Measurements from ENCODE around the gene TIFAB.

Gene TIFAB

DNA sequence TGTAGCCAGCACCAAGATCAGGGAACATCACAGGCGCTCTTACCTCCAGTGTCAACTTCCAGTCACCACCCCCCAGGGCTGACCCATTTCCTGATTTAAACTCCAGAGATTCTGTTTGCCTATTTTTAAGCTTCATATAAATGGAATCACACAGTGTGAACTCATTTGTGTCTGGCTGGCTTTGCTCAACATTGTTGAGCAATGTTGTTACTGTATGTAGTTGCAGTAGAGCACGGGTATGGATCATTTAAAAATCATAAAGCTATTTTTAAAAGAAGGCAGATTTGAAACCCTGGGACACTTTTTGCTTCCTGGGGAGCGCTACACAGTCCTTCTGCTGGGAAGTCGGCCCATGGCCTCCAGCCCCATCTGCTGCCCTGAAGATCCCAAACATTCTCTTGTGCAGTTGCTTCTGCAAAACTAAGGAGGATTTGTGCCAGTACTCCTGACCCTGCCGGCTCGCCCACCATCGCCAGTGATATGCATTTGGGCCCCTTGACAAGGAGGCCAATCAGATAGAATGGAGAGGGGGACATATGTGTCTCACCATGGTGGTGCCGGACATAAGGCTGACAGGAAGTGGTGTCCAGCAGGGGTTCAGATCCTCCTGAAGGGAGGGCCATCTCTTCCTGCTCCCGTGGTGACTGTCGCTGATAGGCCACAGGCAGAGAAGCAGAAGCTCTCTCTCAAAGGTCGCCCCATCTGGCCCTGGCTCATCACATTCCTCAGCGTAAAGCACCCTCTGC, 18.3 kb downstream of the TIFAB start:
- H3K4me3 ChIP-seq (ENCODE audit: low read depth, low read length), result no peak overlapping the region
- TF ChIP-seq, protein P1, sequence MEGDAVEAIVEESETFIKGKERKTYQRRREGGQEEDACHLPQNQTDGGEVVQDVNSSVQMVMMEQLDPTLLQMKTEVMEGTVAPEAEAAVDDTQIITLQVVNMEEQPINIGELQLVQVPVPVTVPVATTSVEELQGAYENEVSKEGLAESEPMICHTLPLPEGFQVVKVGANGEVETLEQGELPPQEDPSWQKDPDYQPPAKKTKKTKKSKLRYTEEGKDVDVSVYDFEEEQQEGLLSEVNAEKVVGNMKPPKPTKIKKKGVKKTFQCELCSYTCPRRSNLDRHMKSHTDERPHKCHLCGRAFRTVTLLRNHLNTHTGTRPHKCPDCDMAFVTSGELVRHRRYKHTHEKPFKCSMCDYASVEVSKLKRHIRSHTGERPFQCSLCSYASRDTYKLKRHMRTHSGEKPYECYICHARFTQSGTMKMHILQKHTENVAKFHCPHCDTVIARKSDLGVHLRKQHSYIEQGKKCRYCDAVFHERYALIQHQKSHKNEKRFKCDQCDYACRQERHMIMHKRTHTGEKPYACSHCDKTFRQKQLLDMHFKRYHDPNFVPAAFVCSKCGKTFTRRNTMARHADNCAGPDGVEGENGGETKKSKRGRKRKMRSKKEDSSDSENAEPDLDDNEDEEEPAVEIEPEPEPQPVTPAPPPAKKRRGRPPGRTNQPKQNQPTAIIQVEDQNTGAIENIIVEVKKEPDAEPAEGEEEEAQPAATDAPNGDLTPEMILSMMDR (conservative IDR thresholded peaks at IDR 0.05; ENCODE audit: low read depth, low read length), result no peak
- DNase-seq (ENCODE audit: low read depth), result peak; percentile 68

DNA sequence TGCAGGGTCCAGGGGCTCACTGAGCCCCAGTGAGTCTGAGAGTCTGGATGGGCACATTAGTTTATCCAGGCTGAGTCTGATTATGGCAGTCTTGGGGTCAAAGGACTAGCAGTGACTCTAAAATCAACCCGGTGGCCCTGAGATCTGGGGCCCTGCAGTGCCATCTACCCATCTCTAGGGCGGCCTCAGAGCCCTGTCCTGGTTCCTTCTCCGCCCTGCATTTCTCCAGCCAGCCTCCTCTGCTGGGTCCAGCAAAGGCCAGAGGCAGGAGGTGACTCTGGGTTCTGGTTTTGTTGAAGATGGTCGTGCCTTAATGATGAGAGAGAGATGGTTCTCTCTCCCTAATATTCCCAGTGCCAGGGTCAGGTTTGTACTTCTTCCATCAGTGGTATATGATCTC, 20.0 kb downstream of the TIFAB start:
- H3K4me3 ChIP-seq (ENCODE audit: low read depth, low read length), result no peak overlapping the region
- TF ChIP-seq, protein P1 (conservative IDR thresholded peaks at IDR 0.05; ENCODE audit: low read depth, low read length), result no peak
- DNase-seq (ENCODE audit: low read depth), result no peak

DNA sequence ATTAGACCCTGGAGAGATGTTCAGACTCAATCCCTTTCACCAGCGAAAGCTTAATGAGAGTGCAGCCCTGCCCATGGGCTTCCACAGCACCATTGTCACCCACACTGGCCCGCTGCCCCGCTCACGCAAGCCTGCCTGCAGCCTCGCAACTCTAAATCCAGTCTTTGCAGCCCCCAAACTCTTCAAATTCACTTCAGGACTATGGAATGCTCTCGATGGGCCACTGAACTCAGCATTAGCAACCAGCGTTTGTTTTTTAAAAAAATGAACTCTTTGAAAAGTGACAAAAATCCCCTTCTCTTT, 22.1 kb downstream of the TIFAB start:
- H3K4me3 ChIP-seq (ENCODE audit: low read depth, low read length), result no peak overlapping the region
- TF ChIP-seq, protein P1 (conservative IDR thresholded peaks at IDR 0.05; ENCODE audit: low read depth, low read length), result no peak
- no peak for DNase-seq (ENCODE audit: low read depth)

DNA sequence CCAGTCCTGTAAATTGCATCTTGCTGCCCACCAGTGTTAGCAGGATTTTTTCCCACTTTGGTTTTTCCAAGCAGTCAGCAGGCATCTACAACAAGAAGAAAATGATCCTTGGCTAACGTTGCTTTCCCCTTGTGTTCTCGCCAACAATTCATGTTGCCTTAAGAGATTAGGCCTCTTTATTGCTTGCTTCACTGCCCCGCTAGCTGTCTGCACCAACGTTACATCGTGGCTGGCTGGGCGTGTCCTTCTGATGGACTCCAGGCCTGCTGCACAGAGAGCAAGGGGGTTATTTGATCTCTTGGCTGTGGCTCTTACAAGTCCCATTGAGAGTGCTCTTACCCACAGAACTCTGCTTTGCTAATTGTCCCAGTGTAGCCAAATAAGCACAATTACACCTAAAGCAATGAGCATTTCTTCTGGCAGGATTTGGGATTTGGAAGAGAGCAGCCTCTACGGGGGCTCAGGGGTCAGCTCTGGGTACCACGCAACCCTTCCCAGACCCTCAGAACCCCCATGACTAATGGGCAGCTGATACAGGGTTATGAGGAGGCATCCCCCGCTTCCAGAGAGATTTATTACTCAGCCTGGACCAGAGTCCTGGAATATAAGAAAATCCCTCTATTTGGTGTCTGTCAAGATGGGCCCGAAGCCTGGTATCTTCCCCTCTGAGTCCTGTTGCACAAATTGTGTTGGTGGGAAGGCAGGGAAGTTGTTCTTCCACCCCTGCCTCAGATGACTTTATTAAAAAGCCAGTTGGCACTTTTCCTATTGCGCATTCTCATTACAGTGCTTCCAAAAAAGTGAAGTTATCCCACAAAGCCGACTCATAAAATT, 22.6 kb downstream of the TIFAB start:
- H3K4me3 ChIP-seq (ENCODE audit: low read depth, low read length), result no peak overlapping the region
- no peak for DNase-seq (ENCODE audit: low read depth)
- TF ChIP-seq, protein P1 (conservative IDR thresholded peaks at IDR 0.05; ENCODE audit: low read depth, low read length), result no peak

DNA sequence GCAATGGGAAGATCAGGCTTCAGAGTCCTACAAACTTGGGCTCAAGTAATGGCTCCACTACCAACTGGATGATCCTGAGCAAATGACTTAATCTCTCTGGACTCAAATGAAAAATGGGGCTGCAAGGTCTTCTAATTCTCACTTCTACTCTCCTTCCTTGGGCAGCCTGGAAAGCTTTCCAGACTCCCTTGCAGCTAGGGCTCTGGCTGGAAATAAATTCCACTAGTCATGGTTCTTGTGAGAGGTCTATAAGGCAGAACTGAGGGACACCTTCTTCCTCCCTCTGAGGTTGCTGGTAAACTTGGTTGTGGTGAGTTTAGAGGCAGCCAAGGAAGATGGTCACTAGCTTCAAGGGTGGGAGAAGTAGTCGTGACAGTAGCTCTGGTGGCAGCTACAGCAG, 23.6 kb downstream of the TIFAB start:
- TF ChIP-seq, protein P1 (conservative IDR thresholded peaks at IDR 0.05; ENCODE audit: low read depth, low read length), result no peak
- no peak for DNase-seq (ENCODE audit: low read depth)
- no peak overlapping the region for H3K4me3 ChIP-seq (ENCODE audit: low read depth, low read length)

DNA sequence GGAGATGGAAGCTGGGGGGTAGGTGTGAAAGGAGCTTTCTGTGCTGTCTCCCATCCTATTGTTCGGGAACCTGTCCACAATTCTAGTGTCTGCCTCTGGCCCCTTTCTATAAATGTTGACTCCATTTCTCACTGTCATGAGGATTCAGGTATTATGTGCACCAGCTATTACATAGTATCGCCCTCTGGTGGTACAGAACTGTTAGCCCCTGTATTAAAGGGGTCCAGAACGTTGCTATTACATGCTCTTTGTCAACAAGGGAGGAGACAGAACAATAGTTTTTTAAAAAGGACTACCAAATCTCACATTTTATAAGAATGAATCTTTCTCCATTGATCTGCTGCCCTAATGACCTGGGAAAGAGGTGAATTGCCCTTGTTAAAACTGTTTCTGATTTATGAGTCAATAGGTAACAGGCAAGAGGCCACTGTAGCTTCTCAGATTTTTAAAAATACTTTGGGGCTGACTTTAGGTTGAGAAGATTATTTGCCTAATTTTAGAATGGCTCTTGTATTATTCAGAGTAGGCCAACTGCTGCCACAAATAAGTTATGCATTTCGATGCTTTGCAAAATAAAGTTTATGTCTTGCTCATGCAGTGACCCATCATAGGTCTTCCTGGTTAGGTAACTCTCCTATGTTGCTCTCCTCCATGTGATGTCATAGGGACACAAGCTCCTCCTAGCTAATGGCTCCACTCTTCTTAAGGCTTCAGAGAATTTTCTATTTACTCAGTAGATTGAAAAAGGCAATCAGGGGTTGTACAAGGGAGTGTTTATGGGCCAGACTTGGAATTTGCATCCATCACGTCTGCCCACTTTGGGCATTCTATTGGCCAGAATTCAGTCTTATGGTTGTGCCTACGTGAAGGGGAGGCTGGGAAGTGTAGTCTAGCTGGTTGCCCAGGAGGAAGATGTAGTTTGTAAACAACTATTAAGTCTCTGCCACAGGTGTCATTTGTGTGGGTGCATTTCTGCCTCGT, 25.8 kb downstream of the TIFAB start:
- TF ChIP-seq, protein P1 (conservative IDR thresholded peaks at IDR 0.05; ENCODE audit: low read depth, low read length), result peak; percentile 82
- H3K4me3 ChIP-seq (ENCODE audit: low read depth, low read length), result no peak overlapping the region
- DNase-seq (ENCODE audit: low read depth), result peak; percentile 82

Data from choroid plexus epithelial cell (primary cell).